Vagina (tissue), 2 donors: ENCODE results near the gene ADGRD2.

Experiments
- CTCF ChIP-seq, 3 experiments: fragments of 450-650 bp in 2 of 3; fragments of 200-600 bp in 1 of 3; sonication (generic) in 1 of 3; IDR thresholded peaks; one replicate each; pipeline ENCODE4 v1.5.1; 2017 to 2019; ENCODE audit warnings: antibody characterized with exemption in 3 of 3, mild to moderate bottlenecking in 2 of 3, moderate library complexity in 2 of 3
- POLR2AphosphoS5 ChIP-seq, 2 donors: sonication (generic); formaldehyde crosslinking; IDR thresholded peaks; one replicate each; pipeline ENCODE4 v1.9.0; 2017; ENCODE audit warnings: antibody characterized with exemption in 2 of 2, mild to moderate bottlenecking in 2 of 2, low read depth in 1 of 2; ENCODE audit not compliant: insufficient read depth in 1 of 2

GRCh38 chr9:124427281-124427680, 23.0 kb upstream of the ADGRD2 start:
- TF ChIP-seq POLR2AphosphoS5 (IDR thresholded peaks at IDR 0.05; ENCODE audit: insufficient read depth in 1 of 2, low read depth in 1 of 2) (no peak), CTCF (IDR thresholded peaks at IDR 0.05) (no peak)
